Spleen (tissue), 11 donors: ENCODE data around the gene DUSP22. TPM values are rescaled to one million over a fixed set of nuclear protein-coding genes. Genes with fewer than 3 reads are reported as not detected.

Experiments
- DNase-seq: peaks from one replicate; pipeline ENCODE4 v3.0.0-alpha.2; 2020
- H3K27ac ChIP-seq, 8 donors: fragments of 200-600 bp; sonication (generic) in 7 of 8; 1 replicate in 4 of 8; 2 replicates in 4 of 8; pipeline versions ENCODE4 v1.5.0 to v1.8.0; 2016 to 2021; ENCODE audit warnings: inconsistent platforms in 4 of 8, mild to moderate bottlenecking in 4 of 8, moderate library complexity in 1 of 8
- H3K27me3 ChIP-seq, 7 donors: fragments of 200-600 bp; sonication (generic) in 6 of 7; replicated peaks in 1 of 7; 1 replicate in 4 of 7; 2 replicates in 3 of 7; pipeline versions ENCODE4 v1.5.0 to v1.8.0; 2016 to 2021; ENCODE audit warnings: inconsistent platforms in 3 of 7, mild to moderate bottlenecking in 1 of 7
- H3K36me3 ChIP-seq, 6 donors: fragments of 200-600 bp; sonication (generic) in 5 of 6; 1 replicate in 4 of 6; 2 replicates in 2 of 6; pipeline versions ENCODE4 v1.5.0 to v1.8.0; 2016 to 2021; ENCODE audit warnings: inconsistent platforms in 2 of 6
- H3K4me1 ChIP-seq, 6 donors: fragments of 200-600 bp; sonication (generic) in 5 of 6; 1 replicate in 3 of 6; 2 replicates in 3 of 6; pipeline versions ENCODE4 v1.5.0 to v1.8.0; 2016 to 2021; ENCODE audit warnings: inconsistent platforms in 3 of 6
- H3K4me3 ChIP-seq, 8 donors: fragments of 200-600 bp; sonication (generic) in 7 of 8; 1 replicate in 4 of 8; 2 replicates in 4 of 8; pipeline versions ENCODE4 v1.5.0 to v1.8.0; 2016 to 2021; ENCODE audit warnings: inconsistent platforms in 4 of 8, mild to moderate bottlenecking in 4 of 8, moderate library complexity in 2 of 8
- H3K9me3 ChIP-seq, 8 donors: fragments of 200-600 bp; sonication (generic) in 7 of 8; 1 replicate in 4 of 8; 2 replicates in 4 of 8; pipeline versions ENCODE4 v1.5.0 to v1.8.0; 2016 to 2021; ENCODE audit warnings: inconsistent platforms in 4 of 8
- POLR2A ChIP-seq, 3 donors: fragments of 450-650 bp; IDR thresholded peaks; one replicate each; pipeline ENCODE4 v1.5.1; 2017; ENCODE audit warnings: antibody characterized with exemption in 3 of 3, mild to moderate bottlenecking in 1 of 3
- POLR2AphosphoS5 ChIP-seq, 3 donors: sonication (generic); formaldehyde crosslinking; IDR thresholded peaks; one replicate each; pipeline ENCODE4 v1.5.1; 2017; ENCODE audit warnings: antibody characterized with exemption in 3 of 3
- WGBS, 5 donors: extraction: QIAGEN DNeasy Blood & Tissue Kit in 3 of 5; methylation state at CpG; one replicate each; pipeline versions ENCODE4 v1.1.5 to v1.1.7; 2013 to 2018; 5-methylcytosine and 5-hydroxymethylcytosine counted together
- intact Hi-C: fragments of 100-400 bp; cut with DNase I; formaldehyde crosslinking; loops from one replicate; pipeline ENCODE4 v1.15.0; 2023; ENCODE audit warnings: low total_unique reads
- polyA plus RNA-seq, 3 donors: library from polyadenylated mRNA; stranded (reverse); fragments of 200-250 nt; gene quantifications; one replicate each; pipeline ENCODE4 v1.2.1, GENCODE V29; 2013
- total RNA-seq, 7 donors: library from RNA; depleted of rRNA in 3 of 7; stranded (reverse); fragments of >200 nt in 3 of 7; fragmentation: NEBNext Ultra II Directional in 4 of 7; extraction: Animal tissue kit (Norgen Biotek cat#: 25700) in 4 of 7; gene quantifications; one replicate each; pipeline versions ENCODE4 v1.1.0 to v1.2.1, GENCODE V29; 2016 to 2021
- TF ChIP-seq, protein P1 (sequence below), 11 experiments: fragments of 200-600 bp in 7 of 11; fragments of 450-650 bp in 4 of 11; sonication (generic) in 4 of 11; IDR thresholded peaks in 8 of 11; conservative IDR thresholded peaks in 3 of 11; 1 replicate in 7 of 11; 2 replicates in 4 of 11; pipeline versions ENCODE4 v1.4.0 to v1.8.0; 2016 to 2021; ENCODE audit warnings: antibody characterized with exemption in 11 of 11, inconsistent platforms in 4 of 11, mild to moderate bottlenecking in 1 of 11
- donor health status: healthy with polysubstance abuse.
- donor health status: DM: no; HTN: no; CAD: no; lungs with moderate emphysema.
- donor health status: DM: no; HTN: no; CAD: no.
- donor health status: Bipolar disorder and iron deficiency.
- donor health status: healthy.
- donor health status: DM: no; HTN: no; CAD: no.
- donor health status: DM: yes; HTN: yes; CAD: no.

The DUSP22 gene
- total and polyA plus RNA-seq, 10 donors, result 41.2 to 120 (median 69.4) TPM

DNA sequence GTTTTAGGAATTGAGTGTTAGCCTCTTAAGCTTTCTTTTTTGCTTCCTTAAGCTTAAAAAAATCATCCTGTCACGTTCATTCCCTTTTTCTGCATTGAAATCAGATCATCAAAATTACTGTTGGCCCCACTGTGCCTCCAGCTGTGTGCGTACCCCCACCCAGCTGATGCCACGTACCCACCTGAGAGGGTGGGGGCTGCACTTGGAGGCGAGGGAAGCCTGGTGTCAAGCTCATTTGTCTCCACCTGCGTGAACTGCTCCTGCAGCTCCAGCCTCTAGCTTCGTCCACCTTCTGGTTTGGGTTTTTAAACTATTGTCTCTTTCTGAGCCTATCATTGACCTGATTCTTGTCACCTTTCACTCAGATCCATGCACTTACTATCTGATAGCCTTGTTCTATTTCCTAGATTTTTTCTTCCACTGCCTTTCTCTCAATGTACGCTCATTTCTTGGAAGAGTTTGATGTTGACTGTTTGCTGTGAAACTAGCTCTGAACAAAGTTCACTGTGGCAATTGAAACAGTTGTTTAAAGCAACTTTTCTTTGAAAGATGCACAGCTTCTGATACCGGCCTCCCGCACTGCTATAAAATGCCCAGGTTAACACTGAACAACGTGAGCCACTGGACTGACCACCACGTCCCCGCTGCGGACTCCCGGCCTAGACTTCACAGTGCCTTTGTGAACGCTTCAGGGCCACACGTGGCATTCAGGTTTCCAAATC lies 69.3 kb downstream of the DUSP22 start:
- intact Hi-C loops, result no loop called here
- peak; percentile 69 for DNase-seq
- 84 to 88% (median 86%) methylated on average over 16 of the region's 16 CpGs for WGBS, 5 donors

DNA sequence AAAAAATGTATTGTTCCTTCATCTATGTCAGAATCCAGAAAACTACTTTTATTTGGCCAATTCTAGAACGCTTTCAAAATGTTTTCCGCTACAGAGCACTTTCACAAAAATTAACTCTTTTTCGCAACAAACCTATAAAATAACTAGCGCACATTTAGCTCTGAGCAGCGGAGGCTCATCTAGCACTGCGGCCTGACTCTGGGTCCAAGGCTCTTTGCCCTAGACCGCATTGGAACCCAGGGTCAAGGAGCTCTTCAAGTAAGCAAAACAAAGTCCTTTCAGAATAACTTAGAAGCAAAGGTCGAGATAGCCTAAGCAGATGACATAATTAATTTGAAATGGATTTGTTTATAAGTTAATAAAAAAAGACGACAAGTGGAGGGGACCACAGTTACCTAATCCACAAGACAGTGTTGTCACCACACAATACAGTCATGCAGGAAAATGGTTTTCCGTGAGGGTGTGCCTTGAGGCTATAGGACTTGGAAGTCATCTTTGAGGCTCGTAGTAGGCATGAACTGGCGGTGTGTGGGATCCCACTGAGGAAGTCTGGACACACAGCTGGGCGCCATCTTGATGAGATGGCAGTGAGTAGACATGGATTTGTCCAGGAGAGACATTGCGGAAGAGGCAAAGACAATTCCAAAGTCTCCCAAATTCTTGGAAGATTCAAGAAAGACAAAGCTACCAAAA lies 70.1 kb downstream of the DUSP22 start:
- DNase-seq, result peak; percentile 19
- peaks cover 0 to 21% (median 17%) of the 10 kb centered on the region in 8 donors for H3K9me3 ChIP-seq
- 80 to 89% (median 84%) methylated on average over 14 of the region's 14 CpGs for WGBS, 5 donors
- H3K36me3 ChIP-seq, result no peaks in the 10 kb centered on the region
- H3K27me3 ChIP-seq, result no peaks in the 10 kb centered on the region
- no peak for TF ChIP-seq POLR2A (IDR thresholded peaks at IDR 0.05)
- TF ChIP-seq POLR2AphosphoS5 (IDR thresholded peaks at IDR 0.05), result no peak
- TF ChIP-seq, protein P1, sequence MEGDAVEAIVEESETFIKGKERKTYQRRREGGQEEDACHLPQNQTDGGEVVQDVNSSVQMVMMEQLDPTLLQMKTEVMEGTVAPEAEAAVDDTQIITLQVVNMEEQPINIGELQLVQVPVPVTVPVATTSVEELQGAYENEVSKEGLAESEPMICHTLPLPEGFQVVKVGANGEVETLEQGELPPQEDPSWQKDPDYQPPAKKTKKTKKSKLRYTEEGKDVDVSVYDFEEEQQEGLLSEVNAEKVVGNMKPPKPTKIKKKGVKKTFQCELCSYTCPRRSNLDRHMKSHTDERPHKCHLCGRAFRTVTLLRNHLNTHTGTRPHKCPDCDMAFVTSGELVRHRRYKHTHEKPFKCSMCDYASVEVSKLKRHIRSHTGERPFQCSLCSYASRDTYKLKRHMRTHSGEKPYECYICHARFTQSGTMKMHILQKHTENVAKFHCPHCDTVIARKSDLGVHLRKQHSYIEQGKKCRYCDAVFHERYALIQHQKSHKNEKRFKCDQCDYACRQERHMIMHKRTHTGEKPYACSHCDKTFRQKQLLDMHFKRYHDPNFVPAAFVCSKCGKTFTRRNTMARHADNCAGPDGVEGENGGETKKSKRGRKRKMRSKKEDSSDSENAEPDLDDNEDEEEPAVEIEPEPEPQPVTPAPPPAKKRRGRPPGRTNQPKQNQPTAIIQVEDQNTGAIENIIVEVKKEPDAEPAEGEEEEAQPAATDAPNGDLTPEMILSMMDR (IDR thresholded peaks at IDR 0.05 in 8 of 11, conservative IDR thresholded peaks at IDR 0.05 in 3 of 11), result no peak
- no peak overlapping the region for H3K4me3 ChIP-seq
- intact Hi-C loops, result no loop called here
- H3K4me1 ChIP-seq, result peaks cover 0 to 27% (median 13%) of the 10 kb centered on the region in 6 donors
- H3K27ac ChIP-seq, result no peak overlapping the region

More for the DNA sequence above, 69.3 kb downstream of the DUSP22 start:
- Histone ChIP-seq H3K9me3 (peaks cover 0 to 21% (median 17%) of the 10 kb centered on the region in 8 donors), H3K36me3 (no peaks in the 10 kb centered on the region), H3K27ac (no peak overlapping the region), H3K4me1 (peaks cover 0 to 35% (median 21%) of the 10 kb centered on the region in 6 donors), H3K27me3 (no peaks in the 10 kb centered on the region), H3K4me3 (no peak overlapping the region)
- no peak for TF ChIP-seq POLR2A (IDR thresholded peaks at IDR 0.05)
- TF ChIP-seq, protein P1 (IDR thresholded peaks at IDR 0.05 in 8 of 11, conservative IDR thresholded peaks at IDR 0.05 in 3 of 11), result no peak
- no peak for TF ChIP-seq POLR2AphosphoS5 (IDR thresholded peaks at IDR 0.05)

DNA sequence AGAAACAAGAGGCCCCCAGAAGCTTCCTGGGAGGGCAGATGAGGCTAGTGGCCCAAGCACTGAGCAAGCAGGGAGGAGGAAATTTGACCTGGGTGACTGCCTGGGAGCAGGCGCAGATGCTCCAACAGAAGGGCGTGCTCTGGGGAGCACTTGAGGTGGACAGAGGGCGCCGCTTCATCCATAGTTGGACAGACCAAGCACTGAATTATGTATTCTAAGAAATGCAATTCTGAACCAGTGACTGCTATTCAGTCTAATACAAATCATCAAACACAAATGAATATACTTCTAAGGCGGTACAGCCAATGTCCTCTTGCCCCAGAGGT lies 70.6 kb downstream of the DUSP22 start:
- intact Hi-C loops, result no loop called here
- Histone ChIP-seq H3K4me3 (no peak overlapping the region), H3K4me1 (peaks cover 0 to 22% (median 11%) of the 10 kb centered on the region in 6 donors), H3K9me3 (peaks cover 0 to 21% (median 17%) of the 10 kb centered on the region in 8 donors), H3K27ac (no peak overlapping the region), H3K27me3 (no peaks in the 10 kb centered on the region), H3K36me3 (no peaks in the 10 kb centered on the region)
- TF ChIP-seq, protein P1 (IDR thresholded peaks at IDR 0.05 in 8 of 11, conservative IDR thresholded peaks at IDR 0.05 in 3 of 11), result no peak
- no peak for TF ChIP-seq POLR2AphosphoS5 (IDR thresholded peaks at IDR 0.05)
- TF ChIP-seq POLR2A (IDR thresholded peaks at IDR 0.05), result no peak
- 74 to 91% (median 86%) methylated on average over 5 of the region's 5 CpGs for WGBS, 5 donors
- peak; percentile 72 for DNase-seq

- Histone ChIP-seq H3K27ac (no peak overlapping the region), H3K36me3 (no peaks in the 10 kb centered on the region), H3K4me1 (peaks cover 0 to 18% (median 7%) of the 10 kb centered on the region in 6 donors), H3K4me3 (no peak overlapping the region), H3K27me3 (no peaks in the 10 kb centered on the region), H3K9me3 (peaks cover 0 to 21% (median 17%) of the 10 kb centered on the region in 8 donors)
- intact Hi-C loops, result no loop called here
- no peak for DNase-seq
- WGBS, 5 donors, result 87 to 96% (median 91%) methylated on average over 12 of the region's 12 CpGs
- TF ChIP-seq POLR2A (IDR thresholded peaks at IDR 0.05), result no peak
- TF ChIP-seq, protein P1 (IDR thresholded peaks at IDR 0.05 in 8 of 11, conservative IDR thresholded peaks at IDR 0.05 in 3 of 11), result no peak
- TF ChIP-seq POLR2AphosphoS5 (IDR thresholded peaks at IDR 0.05), result no peak
Observed at GRCh38 chr6:363291-363690, 71.0 kb downstream of the DUSP22 start.
